GM18520 (cell line): ENCODE measurements around the gene ABCC6.
"Not testable (repeated sequence)": the region's sequence is repeated elsewhere in the genome, so short reads cannot be mapped to it uniquely, and the experiment has no call there.

Experiments
- ATAC-seq: cut with Tn5 transposase; IDR thresholded peaks from one replicate; pipeline ENCODE4 v1.9.1; 2021; ENCODE audit not compliant: unreplicated experiment

ABCC6 gene

DNA sequence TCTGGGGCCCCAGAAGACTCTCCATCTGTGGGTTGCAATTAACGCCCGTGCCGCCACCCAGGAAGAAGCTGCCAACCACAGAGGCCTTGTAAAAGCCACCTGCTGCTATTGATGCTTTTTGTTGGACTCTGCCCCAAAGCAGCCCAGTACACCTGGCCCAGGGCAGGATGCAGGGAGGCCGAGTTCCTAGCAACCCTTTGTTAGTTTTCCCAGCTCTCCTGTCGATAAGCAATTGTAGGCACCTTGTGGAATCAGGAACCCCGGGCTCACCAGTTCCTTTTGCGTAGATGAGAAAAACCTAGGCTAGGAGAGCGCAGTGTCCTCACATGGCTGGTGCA, 103.3 kb downstream of the ABCC6 start:
- ATAC-seq = no peak

- no peak for ATAC-seq
Observed at GRCh38 chr16:16118337-16118736, 105.0 kb downstream of the ABCC6 start.

DNA sequence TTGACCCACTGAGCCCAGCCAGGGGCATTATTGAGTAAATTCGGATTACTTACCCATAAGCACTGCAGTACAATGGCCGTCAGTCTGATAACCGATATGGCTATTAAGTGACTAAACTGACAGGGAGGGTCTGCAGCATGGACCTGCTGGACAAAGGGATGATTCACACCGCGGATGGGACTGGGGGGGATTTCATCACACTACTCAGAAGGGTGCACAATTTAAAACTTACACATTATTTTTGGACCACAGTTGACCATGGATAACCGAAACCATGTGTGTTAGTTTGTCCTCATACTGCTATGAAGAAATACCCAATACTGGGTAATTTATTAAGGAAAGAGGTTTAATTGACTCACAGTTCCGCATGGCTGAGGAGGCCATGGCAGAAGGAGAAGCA, 106.5 kb downstream of the ABCC6 start:
- ATAC-seq = no peak

DNA sequence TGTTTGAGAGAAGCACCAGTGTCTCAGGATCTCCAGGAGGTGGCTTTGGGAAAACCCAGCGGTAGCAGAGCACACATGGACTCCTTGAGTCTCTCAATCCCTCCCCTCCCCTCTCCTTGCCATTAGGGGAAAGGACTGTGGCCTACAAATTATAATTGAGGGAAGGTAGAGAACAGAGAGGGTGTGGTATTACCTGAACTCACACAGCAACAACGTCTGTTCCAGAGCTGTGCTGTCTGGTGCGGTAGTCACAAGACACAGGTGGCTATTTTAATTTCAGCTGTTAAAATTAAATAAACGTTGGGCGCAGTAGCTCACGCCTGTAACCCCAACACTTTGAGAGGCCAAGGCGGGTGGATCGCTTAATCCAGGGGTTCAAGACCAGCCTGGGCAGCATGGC, 110.2 kb downstream of the ABCC6 start:
- ATAC-seq = no peak

- ATAC-seq = no peak
Observed at GRCh38 chr16:16112450-16113053, 110.7 kb downstream of the ABCC6 start.

DNA sequence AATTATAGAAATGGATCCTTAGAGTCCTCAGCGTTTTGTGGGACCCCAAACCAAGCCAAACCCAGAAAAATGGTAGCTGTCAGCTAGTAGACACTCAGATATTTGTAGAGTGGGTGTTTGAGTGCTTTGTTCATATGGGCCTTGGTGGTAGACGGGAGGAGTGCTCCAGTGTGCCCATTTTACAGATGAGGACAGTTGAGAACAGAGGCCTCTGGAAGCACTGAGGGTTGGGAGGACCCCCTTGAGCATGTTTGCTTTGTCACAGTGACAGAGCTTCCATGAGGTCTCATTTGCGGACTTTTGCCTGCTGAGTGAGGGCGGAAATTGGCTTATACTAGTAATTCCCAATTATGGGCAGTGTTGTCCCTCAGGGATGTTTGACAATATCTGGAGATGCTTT, 111.7 kb downstream of the ABCC6 start:
- ATAC-seq = no peak

GRCh38 chr16:16110111-16110490, 113.2 kb downstream of the ABCC6 start:
- ATAC-seq = no peak

GRCh38 chr16:16109453-16110110, 113.7 kb downstream of the ABCC6 start:
- ATAC-seq = no peak

GRCh38 chr16:16108759-16109158, 114.5 kb downstream of the ABCC6 start:
- no peak for ATAC-seq

- no peak for ATAC-seq
Observed at GRCh38 chr16:16107839-16108238, 115.5 kb downstream of the ABCC6 start.

- ATAC-seq = no peak
Observed at GRCh38 chr16:16106466-16106865, 116.8 kb downstream of the ABCC6 start.

DNA sequence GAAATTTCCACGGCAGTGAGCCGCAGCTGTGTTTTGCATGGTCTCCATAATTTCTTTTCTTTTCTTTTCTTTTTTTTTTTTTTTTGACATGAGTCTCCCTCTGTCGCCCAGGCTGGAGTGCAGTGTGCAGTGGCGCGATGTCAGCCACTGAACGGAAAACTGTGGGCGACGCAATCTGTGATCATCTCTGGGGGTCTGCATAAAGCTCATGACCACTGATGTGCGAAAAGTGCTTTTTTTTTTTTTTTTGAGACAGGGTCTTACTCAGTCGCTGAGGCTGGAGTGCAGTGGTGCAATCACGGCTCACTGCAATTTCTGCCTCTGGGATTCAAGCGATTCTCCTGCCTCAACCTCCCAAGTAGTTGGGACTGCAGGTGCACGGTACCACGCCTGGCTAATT, 117.6 kb downstream of the ABCC6 start:
- no peak for ATAC-seq

- ATAC-seq = not testable (repeated sequence)
Observed at GRCh38 chr16:16104804-16105141, 118.5 kb downstream of the ABCC6 start.

GRCh38 chr16:16104132-16104803, 119.0 kb downstream of the ABCC6 start:
- not testable (repeated sequence) for ATAC-seq

GRCh38 chr16:16102738-16103137, 120.6 kb downstream of the ABCC6 start:
- no peak for ATAC-seq

- no peak for ATAC-seq
Observed at GRCh38 chr16:16101585-16101984, 121.7 kb downstream of the ABCC6 start.

DNA sequence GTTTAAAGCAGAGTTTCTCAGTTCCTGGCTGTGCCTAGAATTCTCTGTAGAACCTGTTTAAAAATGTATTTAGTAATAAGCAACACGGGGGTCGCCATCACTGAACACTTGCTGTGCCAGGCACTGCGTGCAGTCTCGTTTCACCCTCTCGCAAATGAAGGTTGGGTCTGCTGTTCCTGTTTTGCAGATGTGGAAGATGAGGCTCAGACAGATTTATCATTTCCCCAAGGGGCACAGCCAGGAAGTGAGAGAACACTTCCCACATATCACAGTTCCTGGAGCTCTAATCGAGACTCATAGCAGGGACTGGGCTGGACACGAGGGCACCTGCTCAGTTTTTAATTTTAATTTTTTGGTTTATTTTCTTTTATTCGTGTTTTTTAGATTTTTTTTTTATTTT, 122.7 kb downstream of the ABCC6 start:
- no peak for ATAC-seq

DNA sequence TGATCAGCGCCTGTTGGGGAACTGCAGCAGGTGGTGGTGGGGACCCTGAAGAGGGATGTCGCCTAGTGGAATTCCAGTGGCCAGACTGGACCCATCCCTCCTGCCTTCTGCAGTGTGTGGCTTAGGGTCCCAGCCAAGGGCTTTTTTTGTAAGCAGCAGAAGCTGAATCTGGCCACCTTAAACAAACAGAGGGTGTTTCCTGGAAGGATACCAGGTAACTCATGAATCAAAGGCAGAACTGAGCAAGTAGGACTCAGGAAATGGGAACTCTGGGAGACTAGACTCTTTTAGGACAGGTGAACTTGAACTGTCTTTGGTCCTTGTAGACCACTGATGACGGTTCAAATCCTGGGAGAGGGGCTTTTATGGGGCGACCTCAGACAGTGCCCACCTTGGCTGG, 124.0 kb downstream of the ABCC6 start:
- no peak for ATAC-seq
